Measurements from ENCODE around the gene SRY. TPM values are rescaled to one million over a fixed set of nuclear protein-coding genes. Genes with fewer than 3 reads are reported as not detected.

Gene SRY
- 1 to 10 TPM in 1 of 7 donors, not detected in 6; 1.8 TPM for total RNA-seq
- polyA plus RNA-seq, result under 1 TPM in 2 of 3 donors, not detected in 1; 0.11 to 0.19 TPM
- long read RNA-seq, donor 1, result 0 reads
- long read RNA-seq, donor 2, partial matches to known transcripts, result 0 of 1 reads
- long read RNA-seq, donor 2, other reads (novel, unspliced or antisense), result 0 of 1 reads

- TF ChIP-seq POLR2A (IDR thresholded peaks at IDR 0.05) (no peak), POLR2AphosphoS5 (IDR thresholded peaks at IDR 0.05) (no peak), CTCF (IDR thresholded peaks at IDR 0.05 in 8 of 11, conservative IDR thresholded peaks at IDR 0.05 in 3 of 11) (no peak)
- 9 to 14% (median 10%) methylated on average over 9 of the region's 9 CpGs; no CpG with 5 or more reads in 2 of the 5 donors for WGBS, 5 donors
- no peak for DNase-seq
- intact Hi-C loops (cut with DNase I; ENCODE audit: low total_unique reads), result no loop called here
- no peak within 1 kb of the TSS for H3K27ac ChIP-seq
- no peaks in the 10 kb centered on the region for H3K9me3 ChIP-seq
- H3K36me3 ChIP-seq, result no peaks in the 10 kb centered on the region
- H3K4me3 ChIP-seq, result peak within 1 kb of the TSS in 2 of 8 donors; percentile 10 to 16
- H3K4me1 ChIP-seq, result no peaks in the 10 kb centered on the region
- peaks cover 0 to 37% (median 0%) of the 10 kb centered on the region in 7 donors for H3K27me3 ChIP-seq (replicated peaks in 1 of 7)
Measured at GRCh38 chrY:2787600-2787999, at the start of gene SRY. Gene SRY, minus strand, starts transcription at chrY:2787682. Its CDS starts 79 bp downstream, at chrY:2787603.

GRCh38 chrY:2837078-2837477, 49.6 kb upstream of the SRY start:
- Histone ChIP-seq H3K4me1 (peaks cover 0 to 3% (median under 1%) of the 10 kb centered on the region in 6 donors), H3K36me3 (no peaks in the 10 kb centered on the region), H3K27ac (no peak overlapping the region), H3K9me3 (no peaks in the 10 kb centered on the region), H3K4me3 (no peak overlapping the region), H3K27me3 (replicated peaks in 1 of 7) (peaks cover 0 to 7% (median 0%) of the 10 kb centered on the region in 7 donors)
- DNase-seq, result no peak
- TF ChIP-seq POLR2A (IDR thresholded peaks at IDR 0.05), result no peak
- no peak for TF ChIP-seq POLR2AphosphoS5 (IDR thresholded peaks at IDR 0.05)
- TF ChIP-seq CTCF (IDR thresholded peaks at IDR 0.05 in 8 of 11, conservative IDR thresholded peaks at IDR 0.05 in 3 of 11), result no peak
- intact Hi-C loops (cut with DNase I; ENCODE audit: low total_unique reads), result no loop called here
- 67 to 80% (median 75%) methylated on average over 2 of the region's 2 CpGs; no CpG with 5 or more reads in 2 of the 5 donors for WGBS, 5 donors

DNA sequence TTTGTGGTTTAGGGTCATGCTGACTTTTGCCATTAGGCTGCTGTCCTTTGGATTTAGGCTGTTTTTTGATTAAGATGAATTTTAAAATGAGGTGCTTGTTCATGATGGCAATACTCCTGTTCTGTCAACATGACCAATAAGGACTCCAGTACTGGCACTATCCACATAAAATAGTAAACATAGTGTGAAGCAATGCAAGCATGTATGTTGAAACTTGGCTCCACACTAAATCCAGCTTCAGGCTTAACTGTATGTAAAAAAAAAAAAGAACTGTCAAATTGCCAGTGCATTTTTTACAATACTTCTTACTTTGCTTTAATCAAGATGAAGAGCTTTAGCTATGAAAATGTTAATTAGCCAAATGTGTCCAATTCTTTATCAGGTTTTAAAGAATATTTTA, 47.7 kb upstream of the SRY start:
- TF ChIP-seq POLR2AphosphoS5 (IDR thresholded peaks at IDR 0.05) (no peak), CTCF (IDR thresholded peaks at IDR 0.05 in 8 of 11, conservative IDR thresholded peaks at IDR 0.05 in 3 of 11) (no peak), POLR2A (IDR thresholded peaks at IDR 0.05) (no peak)
- H3K27me3 ChIP-seq (replicated peaks in 1 of 7), result peaks cover 0 to 7% (median 0%) of the 10 kb centered on the region in 7 donors
- H3K27ac ChIP-seq, result no peak overlapping the region
- no peaks in the 10 kb centered on the region for H3K36me3 ChIP-seq
- DNase-seq, result no peak
- H3K4me1 ChIP-seq, result no peaks in the 10 kb centered on the region
- intact Hi-C loops (cut with DNase I; ENCODE audit: low total_unique reads), result no loop called here
- H3K9me3 ChIP-seq, result no peaks in the 10 kb centered on the region
- H3K4me3 ChIP-seq, result no peak overlapping the region

GRCh38 chrY:2828497-2828896, 41.0 kb upstream of the SRY start:
- no peak overlapping the region for H3K4me3 ChIP-seq
- TF ChIP-seq POLR2A (IDR thresholded peaks at IDR 0.05), result no peak
- H3K36me3 ChIP-seq, result no peaks in the 10 kb centered on the region
- WGBS, 5 donors, result 80 to 85% (median 82%) methylated on average over 5 of the region's 5 CpGs; no CpG with 5 or more reads in 2 of the 5 donors
- DNase-seq, result no peak
- peaks cover 0 to 22% (median 0%) of the 10 kb centered on the region in 7 donors for H3K27me3 ChIP-seq (replicated peaks in 1 of 7)
- no peaks in the 10 kb centered on the region for H3K9me3 ChIP-seq
- H3K4me1 ChIP-seq, result no peaks in the 10 kb centered on the region
- H3K27ac ChIP-seq, result no peak overlapping the region
- intact Hi-C loops (cut with DNase I; ENCODE audit: low total_unique reads), result no loop called here
